Epithelial cell of proximal tubule (primary cell): Measurements from ENCODE around the gene MIOX. TPM values are rescaled to one million over a fixed set of nuclear protein-coding genes. Genes with fewer than 3 reads are reported as not detected.

Source experiments
- DNase-seq: peaks from one replicate; pipeline ENCODE4 v3.0.0-alpha.2; 2011; ENCODE audit warnings: low read depth
- H3K4me3 ChIP-seq: 2 replicates; pipeline ENCODE4 v1.5.1; 2011; ENCODE audit warnings: low read depth, mild to moderate bottlenecking, low read length
- total RNA-seq: library from RNA; depleted of rRNA; stranded (reverse); fragments of >200 nt; gene quantifications from 2 replicates; pipeline ENCODE4 v1.2.3, GENCODE V29; 2015
- TF ChIP-seq, protein P1 (sequence below): conservative IDR thresholded peaks from 2 replicates; pipeline ENCODE4 v1.5.1; 2012; ENCODE audit warnings: low read depth, mild to moderate bottlenecking, low read length

MIOX gene
- total RNA-seq, 1 donor from 2014 or later, result not detected

DNA sequence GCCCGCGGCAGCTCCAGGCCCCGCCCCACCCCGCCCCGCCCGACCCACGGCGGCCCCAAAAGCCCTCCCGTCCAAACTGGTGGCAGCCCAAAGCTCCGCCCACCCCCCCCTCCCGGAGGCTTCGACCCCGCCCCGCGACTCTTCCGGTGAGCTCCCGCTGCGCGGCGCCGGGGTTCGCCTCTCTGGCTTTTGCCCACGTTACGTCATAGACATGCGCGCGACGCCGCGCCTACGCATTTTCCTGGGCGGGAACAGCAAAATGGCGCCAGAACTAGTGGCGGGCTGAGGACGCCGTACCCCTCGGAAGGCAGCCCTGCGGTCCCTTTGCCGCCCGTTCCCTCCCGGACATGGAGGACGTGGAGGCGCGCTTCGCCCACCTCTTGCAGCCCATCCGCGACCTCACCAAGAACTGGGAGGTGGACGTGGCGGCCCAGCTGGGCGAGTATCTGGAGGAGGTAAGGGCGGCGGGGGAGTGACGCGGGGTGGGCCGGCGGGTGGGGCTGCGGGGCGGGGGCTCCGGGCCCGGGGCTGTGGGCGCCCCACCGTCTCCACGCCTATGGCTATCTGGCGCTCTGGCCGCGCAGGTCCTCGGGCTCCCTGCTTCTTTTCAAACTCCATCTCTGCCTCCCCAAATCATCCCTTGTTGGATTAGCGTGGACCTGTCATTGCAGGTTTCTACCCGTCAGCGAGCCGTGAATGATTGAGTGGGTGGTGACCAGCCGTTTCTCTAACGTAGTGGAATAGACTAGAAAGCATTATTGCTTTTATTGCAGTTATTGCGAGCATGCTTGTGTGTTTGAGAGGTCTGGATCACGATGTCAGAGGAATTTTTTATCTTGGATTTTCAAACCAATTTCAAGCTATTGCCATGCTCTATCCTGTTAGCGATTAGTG is 21.6 kb downstream of the MIOX start, which contains the start of gene NCAPH2:
Gene NCAPH2, plus strand, starts transcription at position 234 of the 894 bp plus-strand sequence. Its CDS starts 114 bp downstream, at position 348.
- DNase-seq, result no peak
- TF ChIP-seq, protein P1, sequence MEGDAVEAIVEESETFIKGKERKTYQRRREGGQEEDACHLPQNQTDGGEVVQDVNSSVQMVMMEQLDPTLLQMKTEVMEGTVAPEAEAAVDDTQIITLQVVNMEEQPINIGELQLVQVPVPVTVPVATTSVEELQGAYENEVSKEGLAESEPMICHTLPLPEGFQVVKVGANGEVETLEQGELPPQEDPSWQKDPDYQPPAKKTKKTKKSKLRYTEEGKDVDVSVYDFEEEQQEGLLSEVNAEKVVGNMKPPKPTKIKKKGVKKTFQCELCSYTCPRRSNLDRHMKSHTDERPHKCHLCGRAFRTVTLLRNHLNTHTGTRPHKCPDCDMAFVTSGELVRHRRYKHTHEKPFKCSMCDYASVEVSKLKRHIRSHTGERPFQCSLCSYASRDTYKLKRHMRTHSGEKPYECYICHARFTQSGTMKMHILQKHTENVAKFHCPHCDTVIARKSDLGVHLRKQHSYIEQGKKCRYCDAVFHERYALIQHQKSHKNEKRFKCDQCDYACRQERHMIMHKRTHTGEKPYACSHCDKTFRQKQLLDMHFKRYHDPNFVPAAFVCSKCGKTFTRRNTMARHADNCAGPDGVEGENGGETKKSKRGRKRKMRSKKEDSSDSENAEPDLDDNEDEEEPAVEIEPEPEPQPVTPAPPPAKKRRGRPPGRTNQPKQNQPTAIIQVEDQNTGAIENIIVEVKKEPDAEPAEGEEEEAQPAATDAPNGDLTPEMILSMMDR, result no peak

DNA sequence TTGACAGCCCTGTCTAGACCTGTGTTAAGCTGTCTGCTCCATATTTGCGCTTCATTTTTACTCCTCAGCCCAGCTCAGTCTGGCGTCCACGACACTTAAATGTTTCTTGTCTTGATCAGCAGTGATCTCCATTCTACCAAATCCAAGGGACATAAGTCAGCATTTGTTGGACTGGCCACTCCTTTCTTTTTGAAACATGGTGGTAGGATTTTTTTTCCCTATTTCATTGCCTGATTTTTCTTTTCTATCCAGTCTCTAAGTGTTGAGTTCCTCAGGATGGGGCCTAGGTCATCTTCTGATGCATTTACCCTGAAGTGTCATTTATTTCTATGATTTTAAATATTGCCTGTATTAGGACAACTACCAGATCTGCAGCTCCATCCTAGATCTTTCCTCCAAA is 22.2 kb downstream of the MIOX start:
- TF ChIP-seq, protein P1, result no peak
- no peak for DNase-seq
- peak overlapping the region; percentile 80 for H3K4me3 ChIP-seq

More for the DNA sequence above, 21.6 kb downstream of the MIOX start, which contains the start of gene NCAPH2:
- H3K4me3 ChIP-seq, result peak within 1 kb of the TSS; percentile 99

DNA sequence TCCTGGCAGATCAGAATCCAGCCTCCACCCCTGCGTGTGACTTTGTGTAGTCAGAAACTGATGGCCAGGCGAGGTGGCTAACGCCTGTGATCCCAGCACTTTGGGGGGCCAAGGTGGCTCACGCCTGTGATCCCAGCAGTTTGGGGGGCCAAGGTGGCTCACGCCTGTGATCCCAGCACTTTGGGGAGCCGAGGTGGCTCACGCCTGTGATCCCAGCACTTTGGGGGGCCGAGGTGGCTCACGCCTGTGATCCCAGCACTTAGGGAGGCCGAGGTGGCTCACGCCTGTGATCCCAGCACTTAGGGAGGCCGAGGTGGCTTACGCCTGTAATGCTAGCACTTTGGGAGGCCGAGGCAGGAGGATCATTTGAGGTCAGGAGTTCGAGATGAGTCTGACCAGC is 26.5 kb downstream of the MIOX start:
- no peak overlapping the region for H3K4me3 ChIP-seq
- TF ChIP-seq, protein P1, result no peak
- DNase-seq, result no peak

DNA sequence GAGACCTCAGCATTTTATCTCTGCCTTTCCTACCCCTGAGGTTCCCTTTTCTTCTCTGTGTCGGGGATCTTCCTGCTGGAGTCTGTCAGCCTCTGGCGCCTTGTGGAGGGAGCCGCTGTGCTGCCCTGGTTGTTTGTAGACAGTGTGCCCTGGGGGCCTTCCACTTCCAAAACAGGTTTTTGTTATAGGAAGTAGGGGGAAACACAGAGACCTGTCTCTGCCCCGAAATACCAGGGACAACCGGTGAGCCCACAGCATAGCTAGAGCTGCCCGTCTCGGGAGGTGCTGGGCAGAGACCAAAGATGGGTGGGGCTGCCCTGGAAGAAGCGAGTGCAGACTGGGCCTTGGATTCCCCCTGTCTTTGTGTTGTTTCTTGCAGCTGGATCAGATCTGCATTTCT is 29.4 kb downstream of the MIOX start:
- TF ChIP-seq, protein P1, result no peak
- no peak overlapping the region for H3K4me3 ChIP-seq
- DNase-seq, result no peak

DNA sequence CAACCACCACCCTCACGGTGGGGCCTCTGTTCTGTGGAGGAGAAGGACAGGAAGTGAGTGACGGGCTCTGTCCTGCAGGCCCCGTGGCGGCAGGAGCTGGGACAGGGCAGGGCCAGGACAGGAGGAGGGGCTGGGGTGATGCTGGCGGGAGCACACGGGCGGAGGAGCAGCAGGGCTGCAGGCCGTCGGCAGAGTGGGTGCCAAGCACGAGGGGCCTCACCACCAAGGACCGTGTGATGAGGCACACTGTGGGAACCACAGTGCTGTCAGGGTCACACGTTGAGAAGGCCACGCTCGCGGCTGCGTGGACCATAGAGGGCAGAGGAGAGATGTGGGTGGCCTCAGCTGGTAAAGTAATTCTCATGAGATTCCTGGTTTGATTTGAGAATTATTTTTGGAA is 30.2 kb downstream of the MIOX start:
- TF ChIP-seq, protein P1, result no peak
- H3K4me3 ChIP-seq, result no peak overlapping the region
- DNase-seq, result no peak

DNA sequence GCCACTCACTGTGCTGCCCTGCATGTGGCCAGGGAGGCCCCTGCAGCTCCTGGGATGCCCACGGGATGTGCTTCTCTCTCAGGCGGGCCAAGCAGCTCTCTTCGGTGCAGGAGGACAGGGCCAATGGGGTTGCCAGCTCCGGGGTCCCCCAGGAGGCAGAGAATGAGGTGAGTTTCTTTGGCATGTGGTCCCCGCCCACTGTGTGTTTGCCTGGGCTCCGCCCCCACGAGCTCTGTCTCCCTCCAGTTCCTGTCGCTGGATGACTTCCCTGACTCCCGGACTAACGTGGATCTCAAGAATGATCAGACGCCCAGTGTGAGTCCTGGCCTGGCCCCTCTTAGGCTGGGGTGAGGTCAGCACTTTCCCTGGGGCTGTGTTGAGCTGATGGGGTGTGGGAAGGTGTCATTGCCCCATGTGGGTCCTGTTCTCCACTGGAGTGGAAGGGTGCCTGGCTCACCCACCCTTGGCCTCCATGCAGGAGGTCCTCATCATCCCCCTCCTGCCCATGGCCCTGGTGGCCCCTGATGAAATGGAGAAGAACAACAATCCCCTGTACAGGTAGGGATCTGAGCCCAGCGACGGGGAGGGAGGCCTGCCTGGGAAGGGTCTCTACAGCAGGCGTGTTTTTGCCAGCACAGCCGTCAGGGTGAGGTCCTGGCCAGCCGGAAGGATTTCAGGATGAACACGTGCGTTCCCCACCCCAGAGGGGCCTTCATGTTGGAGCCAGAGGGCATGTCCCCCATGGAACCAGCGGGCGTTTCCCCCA is 31.0 kb downstream of the MIOX start:
- DNase-seq, result no peak
- TF ChIP-seq, protein P1, result no peak
- no peak overlapping the region for H3K4me3 ChIP-seq
